ENCODE data around the gene LUC7L2.

- peak in 1 of 2 donors; percentile 46 for TF ChIP-seq POLR2A (IDR thresholded peaks at IDR 0.05)
- TF ChIP-seq CTCF (IDR thresholded peaks at IDR 0.05): peak; percentile 22 to 49 (median 44)
- peak; percentile 94 to 98 for TF ChIP-seq POLR2AphosphoS5 (IDR thresholded peaks at IDR 0.05; ENCODE audit: insufficient read depth in 1 of 2, low read depth in 1 of 2)
Observed at GRCh38 chr7:139340037-139340807, 19.5 kb upstream of the LUC7L2 start.
